Measurements from ENCODE around the gene MEAK7. TPM values are rescaled to one million over a fixed set of nuclear protein-coding genes. Genes with fewer than 3 reads are reported as not detected.

MEAK7 gene
- total and polyA plus RNA-seq, 2 donors (not counting 1 experiment from before 2014, with no cell fraction given), result 17.3 to 23.4 TPM

DNA sequence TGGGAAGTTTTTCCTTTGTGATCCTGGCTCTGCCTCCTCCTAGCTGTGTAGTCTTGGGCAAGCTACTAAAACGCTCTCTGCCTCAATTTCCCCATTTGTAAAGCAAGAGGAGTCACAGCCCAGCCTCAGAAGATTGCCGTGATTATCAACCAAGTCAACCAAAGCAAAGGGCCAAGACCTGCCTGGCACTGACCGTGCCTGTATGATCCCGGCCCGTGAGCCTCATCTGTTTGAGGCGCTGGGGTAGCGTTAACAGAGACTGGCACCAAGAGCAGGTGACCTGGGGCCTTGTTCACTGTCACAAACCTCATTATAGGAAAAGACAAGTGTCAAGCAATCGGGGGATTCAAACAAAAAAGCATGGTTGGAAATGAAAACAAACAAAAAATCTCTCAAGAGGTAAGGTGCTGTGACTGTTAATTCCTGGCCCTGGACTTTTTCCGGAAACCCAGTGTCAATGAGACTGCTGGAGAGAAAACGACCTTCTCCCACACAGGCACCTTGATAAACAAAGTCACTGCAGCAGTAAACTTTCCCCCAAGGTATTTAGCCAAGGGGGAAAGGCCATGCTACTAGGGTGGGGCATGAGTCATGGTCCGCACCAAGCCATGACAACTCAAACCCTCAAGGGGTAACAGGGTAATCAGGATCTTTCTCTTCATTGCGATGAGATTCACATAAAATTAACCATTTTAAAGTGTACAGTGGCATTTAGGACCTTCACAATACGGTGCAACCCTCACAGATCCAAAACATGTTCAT, 5.4 kb downstream of the MEAK7 start:
- no peak overlapping the region for H2AFZ ChIP-seq (ENCODE audit: low read length)
- no peaks in the 10 kb centered on the region for H3K27me3 ChIP-seq (ENCODE audit: control insufficient read depth, insufficient read depth, low read length)
- H4K20me1 ChIP-seq (ENCODE audit: control insufficient read depth, extremely low read depth, insufficient read depth, low read length), result no peaks in the 10 kb centered on the region
- H3K4me3 ChIP-seq (replicated peaks in 1 of 4; ENCODE audit: control extremely low read depth in 1 of 4, insufficient read depth in 1 of 4, low read depth in 3 of 4, low read length in 4 of 4), result no peak overlapping the region
- H3K36me3 ChIP-seq (ENCODE audit: control insufficient read depth, insufficient read depth, low read length), result peaks cover 19% of the 10 kb centered on the region
- no peak overlapping the region for H3K27ac ChIP-seq (ENCODE audit: insufficient read depth, low read length)
- H3K9me3 ChIP-seq (ENCODE audit: control insufficient read depth, insufficient read depth, low read depth, low read length), result no peaks in the 10 kb centered on the region
- TF ChIP-seq EZH2 (IDR thresholded peaks at IDR 0.05; ENCODE audit: low read length, missing control alignments), result no peak
- TF ChIP-seq, protein P1, sequence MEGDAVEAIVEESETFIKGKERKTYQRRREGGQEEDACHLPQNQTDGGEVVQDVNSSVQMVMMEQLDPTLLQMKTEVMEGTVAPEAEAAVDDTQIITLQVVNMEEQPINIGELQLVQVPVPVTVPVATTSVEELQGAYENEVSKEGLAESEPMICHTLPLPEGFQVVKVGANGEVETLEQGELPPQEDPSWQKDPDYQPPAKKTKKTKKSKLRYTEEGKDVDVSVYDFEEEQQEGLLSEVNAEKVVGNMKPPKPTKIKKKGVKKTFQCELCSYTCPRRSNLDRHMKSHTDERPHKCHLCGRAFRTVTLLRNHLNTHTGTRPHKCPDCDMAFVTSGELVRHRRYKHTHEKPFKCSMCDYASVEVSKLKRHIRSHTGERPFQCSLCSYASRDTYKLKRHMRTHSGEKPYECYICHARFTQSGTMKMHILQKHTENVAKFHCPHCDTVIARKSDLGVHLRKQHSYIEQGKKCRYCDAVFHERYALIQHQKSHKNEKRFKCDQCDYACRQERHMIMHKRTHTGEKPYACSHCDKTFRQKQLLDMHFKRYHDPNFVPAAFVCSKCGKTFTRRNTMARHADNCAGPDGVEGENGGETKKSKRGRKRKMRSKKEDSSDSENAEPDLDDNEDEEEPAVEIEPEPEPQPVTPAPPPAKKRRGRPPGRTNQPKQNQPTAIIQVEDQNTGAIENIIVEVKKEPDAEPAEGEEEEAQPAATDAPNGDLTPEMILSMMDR (conservative IDR thresholded peaks at IDR 0.05 in 1 of 2, IDR thresholded peaks at IDR 0.05 in 1 of 2; ENCODE audit: low read depth in 1 of 2, low read length in 2 of 2), result no peak
- peaks cover 25% of the 10 kb centered on the region for H3K79me2 ChIP-seq (ENCODE audit: control insufficient read depth, insufficient read depth, low read length)
- H3K4me2 ChIP-seq (ENCODE audit: extremely low read depth, insufficient read depth, low read length), result no peak overlapping the region
- H3K9ac ChIP-seq (ENCODE audit: insufficient read depth, low read length), result no peak overlapping the region
- peaks cover 11% of the 10 kb centered on the region for H3K4me1 ChIP-seq (ENCODE audit: control insufficient read depth, extremely low read depth, insufficient read depth, low read length)
- no peak for DNase-seq (ENCODE audit: low read depth in 2 of 2)

GRCh38 chr16:84498223-84498610, 6.2 kb downstream of the MEAK7 start:
- Histone ChIP-seq H3K36me3 (ENCODE audit: control insufficient read depth, insufficient read depth, low read length) (peaks cover 19% of the 10 kb centered on the region), H4K20me1 (ENCODE audit: control insufficient read depth, extremely low read depth, insufficient read depth, low read length) (no peaks in the 10 kb centered on the region), H3K4me3 (replicated peaks in 1 of 4; ENCODE audit: control extremely low read depth in 1 of 4, insufficient read depth in 1 of 4, low read depth in 3 of 4, low read length in 4 of 4) (no peak overlapping the region), H3K27me3 (ENCODE audit: control insufficient read depth, insufficient read depth, low read length) (no peaks in the 10 kb centered on the region), H3K9ac (ENCODE audit: insufficient read depth, low read length) (no peak overlapping the region), H2AFZ (ENCODE audit: low read length) (no peak overlapping the region), H3K79me2 (ENCODE audit: control insufficient read depth, insufficient read depth, low read length) (peaks cover 18% of the 10 kb centered on the region), H3K4me2 (ENCODE audit: extremely low read depth, insufficient read depth, low read length) (no peak overlapping the region), H3K4me1 (ENCODE audit: control insufficient read depth, extremely low read depth, insufficient read depth, low read length) (peaks cover 11% of the 10 kb centered on the region), H3K27ac (ENCODE audit: insufficient read depth, low read length) (no peak overlapping the region), H3K9me3 (ENCODE audit: control insufficient read depth, insufficient read depth, low read depth, low read length) (no peaks in the 10 kb centered on the region)
- TF ChIP-seq, protein P1 (conservative IDR thresholded peaks at IDR 0.05 in 1 of 2, IDR thresholded peaks at IDR 0.05 in 1 of 2; ENCODE audit: low read depth in 1 of 2, low read length in 2 of 2), result no peak
- TF ChIP-seq EZH2 (IDR thresholded peaks at IDR 0.05; ENCODE audit: low read length, missing control alignments), result no peak
- no peak for DNase-seq (ENCODE audit: low read depth in 2 of 2)

DNA sequence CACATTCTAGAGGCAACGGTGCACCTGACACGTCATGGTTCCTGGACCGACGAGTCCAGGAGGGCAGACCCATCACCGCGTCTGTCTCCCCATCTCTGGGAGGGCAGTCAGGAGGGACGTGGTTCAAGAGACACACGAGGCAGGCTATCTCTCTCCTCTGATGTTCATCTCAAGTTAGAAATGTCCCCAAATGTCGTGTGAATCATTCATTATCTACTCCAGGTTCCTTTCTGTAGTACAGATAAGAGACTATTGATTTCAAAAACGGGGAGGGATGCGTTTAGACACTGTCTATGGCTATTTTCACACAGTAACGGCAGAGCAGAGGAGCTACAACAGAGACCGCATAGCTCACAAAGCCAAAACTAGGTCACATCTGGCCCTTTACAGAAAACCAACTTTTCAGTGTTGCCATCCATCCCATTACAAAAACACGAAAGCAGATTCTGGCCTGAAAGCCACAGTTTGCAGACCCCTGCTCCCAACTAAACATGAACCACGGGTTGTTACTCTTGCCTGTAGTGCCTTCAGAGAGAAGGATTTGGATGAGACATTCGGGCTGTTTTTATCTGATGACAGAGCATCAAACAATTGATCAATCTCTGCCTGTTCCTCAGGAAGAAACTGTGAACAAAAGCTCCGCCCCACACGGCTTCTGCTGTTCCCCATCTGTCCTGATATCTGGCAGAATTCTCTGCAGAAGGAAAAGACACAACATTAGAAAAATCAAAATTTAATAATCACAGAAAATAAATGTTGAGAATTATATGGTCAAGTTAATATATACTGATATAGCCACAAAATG, 6.8 kb downstream of the MEAK7 start:
- Histone ChIP-seq H3K4me1 (ENCODE audit: control insufficient read depth, extremely low read depth, insufficient read depth, low read length) (peaks cover 6% of the 10 kb centered on the region), H3K4me2 (ENCODE audit: extremely low read depth, insufficient read depth, low read length) (no peak overlapping the region), H3K27ac (ENCODE audit: insufficient read depth, low read length) (no peak overlapping the region), H3K9ac (ENCODE audit: insufficient read depth, low read length) (no peak overlapping the region), H3K36me3 (ENCODE audit: control insufficient read depth, insufficient read depth, low read length) (peaks cover 19% of the 10 kb centered on the region), H2AFZ (ENCODE audit: low read length) (no peak overlapping the region), H3K9me3 (ENCODE audit: control insufficient read depth, insufficient read depth, low read depth, low read length) (no peaks in the 10 kb centered on the region), H3K4me3 (replicated peaks in 1 of 4; ENCODE audit: control extremely low read depth in 1 of 4, insufficient read depth in 1 of 4, low read depth in 3 of 4, low read length in 4 of 4) (no peak overlapping the region), H3K27me3 (ENCODE audit: control insufficient read depth, insufficient read depth, low read length) (no peaks in the 10 kb centered on the region), H4K20me1 (ENCODE audit: control insufficient read depth, extremely low read depth, insufficient read depth, low read length) (no peaks in the 10 kb centered on the region), H3K79me2 (ENCODE audit: control insufficient read depth, insufficient read depth, low read length) (peaks cover 15% of the 10 kb centered on the region)
- TF ChIP-seq, protein P1 (conservative IDR thresholded peaks at IDR 0.05 in 1 of 2, IDR thresholded peaks at IDR 0.05 in 1 of 2; ENCODE audit: low read depth in 1 of 2, low read length in 2 of 2), result no peak
- no peak for TF ChIP-seq EZH2 (IDR thresholded peaks at IDR 0.05; ENCODE audit: low read length, missing control alignments)
- DNase-seq (ENCODE audit: low read depth in 2 of 2), result no peak

All from fibroblast of lung (primary cell).